HL-60/S4 treated with retinoic acid at 250 ng/mL for 4 days and 3 days (cell line): ENCODE data around the gene RTP3.

Source experiments
- in situ Hi-C: fragments of 300-500 bp; cut with MboI; formaldehyde crosslinking; loops from 2 replicates; pipeline ENCODE4 v1.7.0; 2022; ENCODE audit warnings: low sequenced_read_pairs

Gene RTP3

GRCh38 chr3:46468753-46469600 is 28.8 kb upstream of the RTP3 start:
- in situ Hi-C loops = no loop called here

DNA sequence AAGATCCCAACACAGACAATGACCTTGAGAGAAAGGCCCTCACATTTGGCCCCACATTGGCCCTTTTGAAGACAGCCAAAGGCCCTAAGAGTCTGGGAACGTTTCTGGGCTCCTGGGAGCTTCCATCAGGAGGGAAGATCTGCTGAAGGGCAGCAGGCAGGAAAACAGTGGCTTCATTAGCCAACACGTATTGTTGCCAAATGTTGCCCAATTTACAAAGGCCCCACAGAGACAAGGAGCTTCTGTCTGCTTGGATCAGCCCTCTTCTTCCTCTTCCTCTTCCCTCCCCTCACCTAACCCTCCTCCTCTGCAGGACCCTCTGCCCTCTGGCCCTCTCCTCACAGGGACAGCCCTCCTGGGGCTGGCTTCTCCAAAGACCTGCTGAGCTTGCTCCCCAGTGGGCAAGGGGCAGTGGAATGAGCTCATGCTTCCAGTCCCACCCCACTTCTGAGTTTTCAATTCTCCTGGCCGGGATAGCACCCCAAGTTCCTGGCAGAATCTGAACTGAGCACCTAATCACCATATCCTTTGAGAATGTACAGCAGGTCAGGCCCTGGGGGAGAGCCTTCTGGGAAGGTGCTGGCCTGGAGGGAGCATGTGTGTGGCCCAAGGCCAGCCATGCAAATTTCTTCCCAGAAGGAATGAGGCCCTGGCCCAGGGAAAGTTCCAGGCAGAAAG is 28.0 kb upstream of the RTP3 start:
- in situ Hi-C loops = no loop called here

DNA sequence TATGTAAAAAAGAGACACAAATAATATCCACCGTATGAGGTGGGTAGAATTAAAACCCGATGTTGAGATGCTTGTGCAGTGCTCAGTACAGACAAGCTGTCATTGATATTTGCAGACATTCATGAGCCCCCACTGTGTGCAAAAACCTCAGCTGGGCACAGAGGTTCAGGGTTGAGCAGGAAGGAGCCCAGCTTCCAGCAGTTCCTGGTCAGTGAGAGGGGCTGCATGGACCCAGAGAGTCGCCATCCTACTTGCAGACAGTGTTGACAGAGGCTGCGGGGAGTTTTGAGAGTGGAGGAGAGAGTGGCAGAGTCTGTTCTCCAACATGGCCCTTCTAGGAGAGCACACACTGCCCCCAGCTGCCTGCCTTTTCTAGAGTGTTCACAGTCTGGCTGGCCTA is 26.9 kb upstream of the RTP3 start:
- in situ Hi-C loops = no loop called here

DNA sequence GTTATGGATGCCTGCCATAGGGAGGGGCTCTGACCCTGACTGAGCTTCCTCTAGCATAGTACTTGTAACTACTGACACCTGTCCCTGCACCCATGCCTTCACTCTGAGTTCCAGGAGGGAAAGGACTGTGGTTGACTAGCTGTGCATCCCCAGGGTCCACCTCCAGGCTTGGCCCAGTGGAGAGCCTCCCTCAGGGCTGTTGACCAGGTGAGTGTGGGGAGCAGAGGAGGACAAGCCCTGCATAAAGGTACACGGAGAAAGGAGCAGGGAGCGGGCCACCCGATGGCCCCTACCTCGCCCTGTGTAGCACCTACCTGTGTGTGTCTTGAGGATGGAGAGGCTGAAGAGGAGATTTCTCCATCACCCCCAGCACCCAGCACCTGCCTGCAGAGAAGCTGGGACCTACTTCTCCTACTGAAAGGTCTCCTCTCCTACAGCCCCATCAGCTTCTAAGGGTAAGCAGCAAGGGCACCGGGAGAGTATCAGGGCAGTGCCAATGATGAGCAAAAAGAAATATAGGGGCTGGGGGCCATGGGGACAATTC is 26.3 kb upstream of the RTP3 start:
- in situ Hi-C loops = no loop called here

GRCh38 chr3:46472736-46473135 is 25.0 kb upstream of the RTP3 start:
- in situ Hi-C loops = no loop called here

DNA sequence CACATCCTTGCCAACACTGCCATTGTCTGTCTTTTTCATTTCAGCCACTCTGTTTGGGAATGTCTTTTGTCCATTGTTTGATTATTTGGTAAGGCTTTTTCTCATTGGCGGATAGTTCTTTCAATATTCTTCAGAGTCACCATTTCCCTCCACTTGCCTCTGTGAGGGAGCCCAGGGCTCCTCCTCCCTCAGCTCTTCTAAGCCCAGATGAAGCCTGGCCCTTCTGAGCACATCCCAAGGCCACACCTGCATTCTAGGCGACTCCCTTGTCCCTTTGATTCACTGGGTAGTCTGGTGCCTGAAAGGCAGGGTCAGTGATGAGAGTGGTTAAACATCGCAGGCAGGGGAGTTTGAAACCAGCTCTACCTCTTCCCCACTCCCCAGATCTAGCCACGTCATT is 20.6 kb upstream of the RTP3 start:
- in situ Hi-C loops = no loop called here

DNA sequence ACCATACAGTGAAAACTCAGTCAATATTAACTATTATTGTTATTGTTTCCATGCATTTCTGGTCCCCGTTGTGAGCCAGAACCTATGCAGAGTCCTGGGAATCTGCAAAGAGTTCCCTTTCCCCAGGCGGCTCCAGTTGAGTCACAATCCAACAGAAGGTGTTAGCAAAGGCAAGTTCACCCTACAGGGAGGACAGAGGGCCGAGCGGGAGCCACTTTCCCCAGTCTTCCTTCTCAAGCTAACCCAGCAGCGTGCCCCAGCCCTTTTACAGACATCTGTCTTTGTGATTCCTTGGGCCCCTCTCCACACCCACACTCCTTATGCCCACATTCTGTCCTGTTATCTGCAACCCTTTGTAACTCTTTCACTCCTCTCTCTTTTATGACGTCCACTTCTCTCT is 20.0 kb upstream of the RTP3 start:
- in situ Hi-C loops = no loop called here

- in situ Hi-C loops = no loop called here
Observed at GRCh38 chr3:46478341-46478740, 19.4 kb upstream of the RTP3 start.

GRCh38 chr3:46479021-46479420 is 18.8 kb upstream of the RTP3 start:
- in situ Hi-C loops = no loop called here

DNA sequence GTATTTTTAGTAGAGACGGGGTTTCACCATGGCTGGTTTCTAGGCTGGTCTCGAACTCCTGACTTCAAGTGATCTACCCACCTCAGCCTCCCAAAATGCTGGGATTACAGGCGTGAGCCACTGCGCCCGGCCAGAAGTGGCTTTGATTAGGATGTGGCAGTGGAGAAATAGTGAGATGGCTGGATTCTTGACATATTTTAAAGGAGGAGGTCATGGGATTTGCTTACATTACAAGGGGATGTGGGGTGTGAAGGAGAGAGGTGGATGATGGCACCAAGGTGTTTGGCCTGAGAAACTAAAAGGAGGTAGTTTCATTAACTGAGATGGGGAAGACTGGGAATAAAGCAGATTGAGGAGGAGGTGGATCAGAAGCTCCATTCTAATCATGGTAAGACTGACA is 18.1 kb upstream of the RTP3 start:
- in situ Hi-C loops = no loop called here

- in situ Hi-C loops = no loop called here
Observed at GRCh38 chr3:46480491-46481195, 17.1 kb upstream of the RTP3 start.

DNA sequence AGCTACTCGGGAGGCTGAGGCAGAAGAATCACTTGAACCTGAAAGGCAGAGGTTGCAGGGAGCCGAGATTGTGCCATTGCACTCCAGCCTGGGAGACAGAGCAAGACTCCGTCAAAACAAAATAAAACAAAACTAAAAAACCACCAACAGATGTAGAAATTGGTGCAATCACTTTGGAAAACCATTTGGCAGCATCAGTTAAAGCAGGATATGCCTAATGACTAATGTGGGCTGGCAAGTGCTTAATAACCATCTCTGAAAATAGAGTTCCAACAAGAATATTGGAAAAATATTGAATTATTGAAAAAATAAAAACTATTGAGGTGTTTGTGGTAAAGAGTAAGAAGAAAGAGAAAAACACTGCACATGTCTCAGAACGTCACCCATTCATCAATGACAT is 16.1 kb upstream of the RTP3 start:
- in situ Hi-C loops = no loop called here

DNA sequence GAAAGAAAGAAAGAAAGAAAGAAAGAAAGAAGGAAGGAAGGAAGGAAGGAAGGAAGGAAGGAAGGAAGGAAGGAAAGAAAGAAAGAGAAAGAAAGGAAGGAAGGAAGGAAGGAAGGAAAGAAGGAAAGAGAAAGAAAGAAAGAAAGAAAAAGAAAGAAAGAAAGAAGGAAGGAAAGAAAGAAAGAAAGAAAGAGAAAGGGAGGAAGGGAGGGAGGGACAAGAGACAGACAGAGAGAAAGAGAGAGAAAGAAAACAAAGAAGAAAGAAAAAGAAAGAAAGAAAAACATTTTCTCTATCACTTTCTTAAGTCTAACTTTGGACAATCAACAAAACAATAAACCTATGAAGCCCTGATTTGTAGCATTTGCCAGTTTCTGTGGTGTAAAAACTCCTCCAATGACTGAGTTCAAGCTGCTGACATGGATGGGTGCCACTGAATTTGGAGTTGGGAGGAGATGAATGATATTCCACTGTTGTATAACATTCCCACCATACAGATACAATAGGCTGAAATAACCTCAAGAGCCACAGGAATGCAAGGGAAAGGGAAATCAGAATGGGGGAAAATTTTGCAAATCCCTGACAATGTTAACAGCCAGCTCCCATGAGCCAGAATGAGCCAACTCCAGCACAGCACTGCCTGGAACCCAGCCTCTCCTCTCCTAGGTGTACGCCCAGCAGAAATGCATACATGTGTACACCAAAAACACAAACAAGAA is 15.0 kb upstream of the RTP3 start:
- in situ Hi-C loops = no loop called here

DNA sequence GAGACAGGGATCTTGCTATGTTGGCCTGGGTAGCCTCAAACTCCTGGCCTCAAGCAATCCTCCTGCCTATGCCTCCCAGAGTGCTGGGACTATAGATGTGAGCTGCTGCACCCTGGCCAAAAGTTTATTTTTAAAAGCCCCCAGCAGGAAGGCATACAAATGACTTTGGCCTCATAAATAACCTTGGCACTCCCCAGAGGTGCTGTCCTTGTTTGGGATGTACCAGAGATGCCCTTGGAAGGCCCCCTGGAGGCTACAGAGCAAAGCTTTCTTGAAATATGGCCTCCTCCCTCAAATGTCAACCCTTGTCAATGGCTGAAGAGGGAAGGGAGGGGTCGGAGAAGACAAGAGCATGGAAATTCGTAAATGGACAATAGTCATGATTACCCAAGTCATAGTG is 14.0 kb upstream of the RTP3 start:
- in situ Hi-C loops = no loop called here

- in situ Hi-C loops = no loop called here
Observed at GRCh38 chr3:46484388-46484787, 13.4 kb upstream of the RTP3 start.

DNA sequence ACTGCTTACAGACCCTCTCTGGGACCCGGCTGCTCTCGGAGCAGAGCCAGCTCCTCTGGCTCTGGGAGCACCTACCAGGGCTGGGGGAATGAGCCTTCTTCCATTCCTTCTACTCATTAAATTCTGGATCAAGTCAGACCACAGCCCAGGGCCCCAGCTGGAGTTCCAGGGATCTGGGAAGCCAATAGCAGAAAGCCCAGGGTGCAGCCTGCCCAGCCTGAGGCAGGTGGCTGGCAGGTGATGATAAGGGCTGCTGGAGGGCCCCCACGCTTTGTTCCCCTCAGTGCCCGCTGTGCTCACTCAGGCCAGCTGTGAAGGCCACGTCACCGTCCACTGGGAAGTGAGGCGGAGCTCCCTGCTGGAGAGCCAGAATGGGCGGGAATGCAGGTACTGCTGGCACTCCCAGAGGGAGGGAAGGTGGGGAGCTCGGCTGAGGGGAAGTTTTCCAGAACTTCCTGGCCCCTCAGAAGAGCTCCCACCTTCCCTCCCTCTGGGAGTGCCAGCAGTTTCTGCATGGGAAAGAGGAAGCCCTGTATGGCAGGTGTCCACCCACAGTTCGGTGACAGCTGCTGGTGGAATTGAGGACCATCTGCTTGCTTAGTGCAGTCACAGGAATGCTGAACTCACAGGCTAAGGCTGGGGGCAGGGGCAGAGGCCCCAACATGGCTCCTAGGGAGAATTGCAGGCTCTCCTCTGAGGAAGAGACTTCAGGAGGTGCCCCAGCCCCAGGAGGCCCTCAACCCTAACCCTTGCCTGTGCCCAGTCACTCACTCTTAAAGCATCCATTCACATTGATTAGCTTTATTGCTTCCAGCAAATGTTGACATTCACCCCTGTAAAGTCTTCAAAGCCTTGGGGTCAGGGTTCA is 12.6 kb upstream of the RTP3 start:
- in situ Hi-C loops = no loop called here

GRCh38 chr3:46485779-46486175 is 12.0 kb upstream of the RTP3 start:
- in situ Hi-C loops = no loop called here

DNA sequence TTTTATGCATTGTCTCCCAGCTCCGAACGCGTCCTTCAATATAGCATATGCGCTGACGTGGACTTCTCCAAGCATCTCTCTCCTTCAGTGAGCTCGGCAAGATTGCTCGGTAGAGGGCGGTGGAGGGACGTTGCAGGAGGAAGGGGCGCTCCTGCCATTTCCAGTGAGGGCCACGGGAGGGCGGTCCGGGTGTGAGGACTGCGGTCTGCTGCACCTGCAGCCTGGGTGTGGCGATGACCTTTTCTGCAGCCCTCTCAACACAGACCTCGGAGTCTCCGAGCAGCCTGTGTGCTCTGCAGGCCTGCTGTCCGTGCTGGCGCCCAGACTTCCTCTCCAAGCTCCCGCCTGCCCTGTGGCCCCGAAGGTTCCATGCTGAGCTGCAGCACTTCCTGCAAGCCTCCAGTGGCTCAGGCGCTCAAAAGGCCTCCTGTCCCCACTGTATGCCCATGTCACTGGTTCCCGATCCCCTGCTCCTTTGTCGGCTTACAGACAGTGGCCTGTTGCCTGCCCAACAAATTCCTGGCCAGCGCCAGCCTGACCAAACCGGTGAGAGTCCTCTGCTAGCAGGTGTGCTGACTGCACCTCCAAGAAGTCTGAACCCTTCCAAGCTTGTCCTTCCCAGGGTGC is 8.9 kb upstream of the RTP3 start:
- in situ Hi-C loops = no loop called here

GRCh38 chr3:46489381-46489780 is 8.4 kb upstream of the RTP3 start:
- in situ Hi-C loops = no loop called here

DNA sequence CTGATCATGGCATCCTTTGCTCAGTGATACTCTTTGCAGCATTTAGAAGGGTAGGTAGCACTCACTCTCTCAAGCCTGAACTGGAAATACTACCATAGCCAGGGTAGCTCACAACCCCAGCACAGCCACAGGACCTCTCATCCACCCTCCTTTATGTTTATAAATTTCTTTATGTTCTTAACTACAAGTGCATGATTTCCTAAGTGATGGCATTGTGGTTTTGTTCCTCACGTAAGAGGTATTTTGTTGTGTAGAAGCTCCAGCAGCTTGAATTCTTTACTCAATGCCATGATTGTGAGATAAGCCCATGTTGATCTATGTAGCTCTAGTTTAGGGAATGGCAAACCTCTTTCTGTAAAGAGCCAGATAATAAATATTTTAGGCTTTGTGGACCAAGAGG is 7.9 kb upstream of the RTP3 start:
- in situ Hi-C loops = no loop called here
